Erythroblast (primary cell): Measurements from ENCODE around the gene RB1.

ENCODE experiments used
- GATA1 ChIP-seq: IDR thresholded peaks from 2 replicates; pipeline ENCODE4 v1.6.1; 2011; ENCODE audit warnings: low read depth, mild to moderate bottlenecking, control low read depth, low read length, moderate library complexity
- POLR2A ChIP-seq: IDR thresholded peaks from 2 replicates; pipeline ENCODE4 v1.6.1; 2011; ENCODE audit warnings: mild to moderate bottlenecking, low read length

DNA sequence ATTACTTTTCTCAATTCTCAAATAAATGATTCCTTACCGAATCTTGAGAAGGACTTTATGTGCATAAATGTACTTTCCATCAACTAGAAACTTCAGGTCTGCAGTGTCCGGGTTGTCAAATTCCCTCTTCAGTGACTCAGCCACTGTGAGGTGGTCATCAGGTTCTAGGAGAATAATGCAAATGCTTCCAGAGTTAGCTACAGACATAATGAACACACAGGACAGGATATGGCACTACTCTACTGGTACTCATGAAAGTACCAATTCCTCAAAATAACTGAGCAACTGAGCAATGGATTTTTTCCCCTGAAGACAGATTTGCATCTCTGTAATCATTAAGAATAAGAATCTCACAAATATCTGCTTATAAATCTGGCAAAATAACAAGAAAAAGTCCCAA, 198.2 kb downstream of the RB1 start:
- TF ChIP-seq POLR2A (no peak), GATA1 (no peak)
